Panc1 (cell line): Measurements from ENCODE around the gene WWOX. TPM values are rescaled to one million over a fixed set of nuclear protein-coding genes. Genes with fewer than 3 reads are reported as not detected.

ENCODE experiments used
- ATAC-seq: fragments of 200-7000 bp; cut with Tn5 transposase; 2 replicates; pipeline ENCODE4 v1.9.1; 2020; ENCODE audit warnings: mild to moderate bottlenecking, moderate library complexity
- BruUV-seq: library from RNA; stranded (reverse); fragments of 400-500 nt; replicated peaks from 2 replicates; lab custom pipeline; 2021; lab: Mats Ljungman, UMichigan
- CTCF ChIA-PET: fragments of 300-600 bp; sonication (Branson Sonifier 250); formaldehyde crosslinking; loops from one replicate; lab custom pipeline; 2022; ENCODE audit warnings: antibody characterized with exemption; lab: Charles Lee
- POLR2A ChIA-PET: fragments of 300-600 bp; sonication (Branson Sonifier 250); formaldehyde crosslinking; loops from one replicate; lab custom pipeline; 2022; ENCODE audit warnings: antibody characterized with exemption; lab: Charles Lee
- DNase-seq: peaks from one replicate; pipeline ENCODE4 v3.0.0-alpha.2; 2010; ENCODE audit warnings: low read depth, low spot score
- H3K27ac ChIP-seq: 2 replicates; pipeline ENCODE4 v1.5.1; 2011; ENCODE audit warnings: mild to moderate bottlenecking, low read length, inconsistent platforms
- H3K27me3 ChIP-seq: fragments of 200-500 bp; sonication (Bioruptor generic); 2 replicates; pipeline ENCODE4 v1.6.0; 2014; ENCODE audit warnings: low read length, inconsistent platforms; ENCODE audit not compliant: control insufficient read depth, insufficient read depth
- H3K36me3 ChIP-seq: fragments of 200-500 bp; sonication (Bioruptor generic); 2 replicates; pipeline ENCODE4 v1.5.1; 2014; ENCODE audit warnings: inconsistent platforms, mild to moderate bottlenecking, low read length, moderate library complexity; ENCODE audit not compliant: control insufficient read depth, insufficient read depth
- H3K4me1 ChIP-seq: 2 replicates; pipeline ENCODE4 v1.5.1; 2011; ENCODE audit warnings: inconsistent platforms, mild to moderate bottlenecking, low read length, moderate library complexity; ENCODE audit not compliant: control insufficient read depth, insufficient read depth
- H3K4me3 ChIP-seq, 2 experiments: 2 replicates each; pipeline ENCODE4 v1.5.1; 2011 to 2012; ENCODE audit warnings: low read depth in 2 of 2, low read length in 2 of 2, mild to moderate bottlenecking in 2 of 2, inconsistent platforms in 1 of 2, moderate library complexity in 1 of 2
- H3K9me3 ChIP-seq: fragments of 200-500 bp; sonication (Bioruptor generic); 2 replicates; pipeline ENCODE4 v1.5.1; 2014; ENCODE audit warnings: low read depth, mild to moderate bottlenecking, inconsistent platforms, low read length, moderate library complexity; ENCODE audit not compliant: control insufficient read depth, insufficient read depth
- CTCF ChIP-seq: fragments of 450-650 bp; IDR thresholded peaks from 2 replicates; pipeline ENCODE4 v1.5.1; 2017; ENCODE audit warnings: mild to moderate bottlenecking
- POLR2AphosphoS5 ChIP-seq: IDR thresholded peaks from 2 replicates; pipeline ENCODE4 v1.6.1; 2012; ENCODE audit warnings: mild to moderate bottlenecking, low read depth, low read length, moderate library complexity
- REST ChIP-seq, 2 experiments: IDR thresholded peaks; 2 replicates each; pipeline ENCODE4 v1.6.1; 2011 to 2012; ENCODE audit warnings: low read depth in 2 of 2, control low read depth in 1 of 2, low read length in 1 of 2, mild to moderate bottlenecking in 1 of 2, moderate library complexity in 1 of 2; ENCODE audit not compliant: insufficient read depth in 1 of 2
- SIN3A ChIP-seq: IDR thresholded peaks from 2 replicates; pipeline ENCODE4 v1.6.1; 2012; ENCODE audit warnings: low read depth, mild to moderate bottlenecking, low read length, moderate library complexity, borderline replicate concordance; ENCODE audit not compliant: insufficient read depth
- TCF7L2 ChIP-seq: IDR thresholded peaks from 2 replicates; pipeline ENCODE4 v1.6.1; 2011; ENCODE audit warnings: mild to moderate bottlenecking, low read depth, low read length, inconsistent platforms
- in situ Hi-C: cut with HindIII; loops from 2 replicates; pipeline ENCODE4 v1.10.0; 2016; ENCODE audit warnings: low sequenced_read_pairs, low pct_unique_long_range_greater_than_20kb
- intact Hi-C: fragments of 100-400 bp; cut with micrococcal nuclease; formaldehyde crosslinking; loops from one replicate; pipeline ENCODE4 v1.10.0; 2022; ENCODE audit not compliant: unreplicated experiment
- total RNA-seq: library from RNA; stranded (reverse); gene quantifications from one replicate; pipeline ENCODE4 v1.2.1, GENCODE V29; 2021; ENCODE audit not compliant: unreplicated experiment

The WWOX gene
- total RNA-seq, 1 experiment from 2014 or later = 12.5 TPM

- ChIA-PET POLR2A (no interaction called here), CTCF (no interaction called here)
- Histone ChIP-seq H3K4me1 (no peaks in the 10 kb centered on the region), H3K36me3 (no peaks in the 10 kb centered on the region), H3K27ac (no peak overlapping the region), H3K9me3 (no peaks in the 10 kb centered on the region), H3K27me3 (no peaks in the 10 kb centered on the region), H3K4me3 (no peak overlapping the region)
- intact Hi-C loops = no loop called here
- DNase-seq = no peak
- in situ Hi-C loops = no loop called here
- no peak for ATAC-seq
- no TSS peak for BruUV-seq
- no peak for TF ChIP-seq TCF7L2
- TF ChIP-seq CTCF = no peak
- no peak for TF ChIP-seq POLR2AphosphoS5
- TF ChIP-seq REST (IDR thresholded peaks at IDR 0.05; ENCODE audit: insufficient read depth in 1 of 2, low read depth in 2 of 2, low read length in 1 of 2) = no peak
- no peak for TF ChIP-seq SIN3A
Observed at GRCh38 chr16:78431004-78431670, 331.7 kb downstream of the WWOX start.

- TF ChIP-seq TCF7L2 (no peak), SIN3A (no peak), REST (IDR thresholded peaks at IDR 0.05; ENCODE audit: insufficient read depth in 1 of 2, low read depth in 2 of 2, low read length in 1 of 2) (no peak), CTCF (no peak)
- H3K4me3 ChIP-seq = no peak overlapping the region
- CTCF ChIA-PET = no interaction called here
- no peaks in the 10 kb centered on the region for H3K36me3 ChIP-seq
- POLR2A ChIA-PET = no interaction called here
- in situ Hi-C loops = no loop called here
- ATAC-seq (no peak), DNase-seq (no peak)
- no peaks in the 10 kb centered on the region for H3K4me1 ChIP-seq
- H3K9me3 ChIP-seq = no peaks in the 10 kb centered on the region
- no peak overlapping the region for H3K27ac ChIP-seq
- no TSS peak for BruUV-seq
- intact Hi-C loops = no loop called here
- no peaks in the 10 kb centered on the region for H3K27me3 ChIP-seq
Observed at GRCh38 chr16:78431701-78432100, 332.2 kb downstream of the WWOX start.
